KG1 (cell line): ENCODE results near the gene TTR.

ENCODE experiments used
- DNase-seq: peaks from one replicate; lab custom pipeline; 2025; lab: John Stamatoyannopoulos, UW

TTR gene

GRCh38 chr18:31579375-31579774 lies 12.3 kb upstream of the TTR start:
- no peak for DNase-seq

- no peak for DNase-seq
Measured at GRCh38 chr18:31581498-31582197, 10.0 kb upstream of the TTR start.

- no peak for DNase-seq
Measured at GRCh38 chr18:31583185-31583854, 8.4 kb upstream of the TTR start.

- no peak for DNase-seq
Measured at GRCh38 chr18:31585991-31586390, 5.7 kb upstream of the TTR start.

GRCh38 chr18:31586616-31587015 lies 5.1 kb upstream of the TTR start:
- no peak for DNase-seq

GRCh38 chr18:31587529-31587928 lies 4.1 kb upstream of the TTR start:
- no peak for DNase-seq

GRCh38 chr18:31590570-31590969 lies 1.1 kb upstream of the TTR start:
- no peak for DNase-seq

GRCh38 chr18:31591113-31591512 lies 564 bp upstream of the TTR start:
- no peak for DNase-seq

- no peak for DNase-seq
Measured at GRCh38 chr18:31592506-31593157, 955 bp downstream of the TTR start.

GRCh38 chr18:31595121-31595771 lies 3.6 kb downstream of the TTR start:
- DNase-seq: no peak

GRCh38 chr18:31596081-31596872 lies 4.6 kb downstream of the TTR start:
- DNase-seq: no peak

- DNase-seq: no peak
Measured at GRCh38 chr18:31598021-31598805, 6.5 kb downstream of the TTR start.

GRCh38 chr18:31603315-31603714 lies 11.6 kb downstream of the TTR start:
- no peak for DNase-seq

- no peak for DNase-seq
Measured at GRCh38 chr18:31606265-31606664, 14.6 kb downstream of the TTR start.

- no peak for DNase-seq
Measured at GRCh38 chr18:31607384-31607783, 15.7 kb downstream of the TTR start.

- DNase-seq: no peak
Measured at GRCh38 chr18:31609886-31610285, 18.2 kb downstream of the TTR start.

GRCh38 chr18:31610286-31611205 lies 18.9 kb downstream of the TTR start:
- no peak for DNase-seq

- DNase-seq: no peak
Measured at GRCh38 chr18:31611511-31611910, 19.8 kb downstream of the TTR start.

- no peak for DNase-seq
Measured at GRCh38 chr18:31612124-31612523, 20.4 kb downstream of the TTR start.

- DNase-seq: no peak
Measured at GRCh38 chr18:31614044-31614443, 22.4 kb downstream of the TTR start.
